IPS DF 6.9 (cell line): ENCODE data around the gene KBTBD3.
A peak's percentile ranks its signal among the peaks of the same experiment; 100 is the strongest.

Source experiments
- DNase-seq: peaks from one replicate; pipeline ENCODE4 v3.0.0-alpha.2; 2013; ENCODE audit warnings: low read depth, low spot score
- H3K27ac ChIP-seq: one replicate; pipeline ENCODE4 v1.5.1; 2013; ENCODE audit warnings: low read length, control low read depth
- H3K27me3 ChIP-seq: 2 replicates; pipeline ENCODE4 v1.6.1; 2013; ENCODE audit warnings: mild to moderate bottlenecking, low read length; ENCODE audit not compliant: control insufficient read depth, insufficient read depth
- H3K36me3 ChIP-seq: 2 replicates; pipeline ENCODE4 v1.6.1; 2013; ENCODE audit warnings: low read length; ENCODE audit not compliant: control insufficient read depth, insufficient read depth
- H3K4me1 ChIP-seq: 2 replicates; pipeline ENCODE4 v1.6.1; 2013; ENCODE audit warnings: low read length; ENCODE audit not compliant: control insufficient read depth, insufficient read depth
- H3K4me3 ChIP-seq: 2 replicates; pipeline ENCODE4 v1.5.1; 2013; ENCODE audit warnings: mild to moderate bottlenecking, low read length
- H3K9me3 ChIP-seq: 2 replicates; pipeline ENCODE4 v1.6.1; 2013; ENCODE audit warnings: low read length, inconsistent platforms; ENCODE audit not compliant: control insufficient read depth, insufficient read depth
- WGBS: extraction: QIAGEN DNeasy Blood & Tissue Kit; methylation state at CpG from one replicate; pipeline ENCODE4 v1.1.7; 2013; ENCODE audit warnings: mixed read lengths, missing lambda C conversion rate; ENCODE audit not compliant: insufficient read length, insufficient coverage; 5-methylcytosine and 5-hydroxymethylcytosine counted together

The KBTBD3 gene, protein sequence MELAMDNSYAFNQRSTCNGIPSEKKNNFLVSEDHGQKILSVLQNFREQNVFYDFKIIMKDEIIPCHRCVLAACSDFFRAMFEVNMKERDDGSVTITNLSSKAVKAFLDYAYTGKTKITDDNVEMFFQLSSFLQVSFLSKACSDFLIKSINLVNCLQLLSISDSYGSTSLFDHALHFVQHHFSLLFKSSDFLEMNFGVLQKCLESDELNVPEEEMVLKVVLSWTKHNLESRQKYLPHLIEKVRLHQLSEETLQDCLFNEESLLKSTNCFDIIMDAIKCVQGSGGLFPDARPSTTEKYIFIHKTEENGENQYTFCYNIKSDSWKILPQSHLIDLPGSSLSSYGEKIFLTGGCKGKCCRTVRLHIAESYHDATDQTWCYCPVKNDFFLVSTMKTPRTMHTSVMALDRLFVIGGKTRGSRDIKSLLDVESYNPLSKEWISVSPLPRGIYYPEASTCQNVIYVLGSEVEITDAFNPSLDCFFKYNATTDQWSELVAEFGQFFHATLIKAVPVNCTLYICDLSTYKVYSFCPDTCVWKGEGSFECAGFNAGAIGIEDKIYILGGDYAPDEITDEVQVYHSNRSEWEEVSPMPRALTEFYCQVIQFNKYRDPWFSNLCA

DNA sequence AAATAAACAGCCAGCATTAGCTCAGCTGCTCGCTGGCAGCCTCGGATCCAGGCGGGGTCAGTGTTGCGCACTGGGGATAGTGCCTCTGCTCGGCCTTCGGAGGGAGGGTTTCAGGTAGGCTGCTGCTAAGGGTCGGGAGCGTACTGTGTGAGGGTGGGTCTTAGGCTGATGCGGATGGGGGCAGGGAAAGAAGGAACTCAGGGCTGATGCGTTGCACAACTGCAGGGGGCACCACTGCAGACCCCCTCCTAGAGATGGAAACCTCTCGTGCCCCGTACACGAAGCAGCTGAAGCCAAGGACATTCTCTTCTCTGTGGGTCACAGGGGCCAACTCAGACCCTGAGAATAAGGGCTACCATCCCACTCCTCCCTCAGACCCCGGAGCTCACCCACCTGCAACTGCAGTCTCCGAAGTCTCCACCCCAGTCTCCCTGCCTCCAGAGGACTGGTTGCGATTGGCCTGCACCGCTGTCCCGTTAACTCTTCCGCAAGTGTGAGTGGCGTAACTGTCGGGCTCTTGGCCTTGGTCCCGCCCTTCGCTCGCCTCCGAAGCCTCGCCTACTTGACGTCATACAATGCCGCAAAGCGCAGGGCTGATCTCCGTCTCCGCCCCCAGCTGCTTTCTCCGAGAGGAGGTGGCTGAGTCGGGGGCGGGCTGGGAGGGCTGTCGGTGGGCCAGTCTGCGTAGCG lies at the start of gene KBTBD3:
Gene KBTBD3 (minus strand): TSS at position 429 of the 690 bp plus-strand sequence. CDS start 18,250 bp downstream, outside the sequence.
- no peaks in the 10 kb centered on the region for H3K9me3 ChIP-seq
- H3K36me3 ChIP-seq: peaks cover 3% of the 10 kb centered on the region; the same call in 1 of the 2 replicates
- peak within 1 kb of the TSS; percentile 95 for H3K4me3 ChIP-seq
- no peak within 1 kb of the TSS for H3K27ac ChIP-seq
- no CpG with 5 or more reads among the region's 37 CpGs for WGBS
- peak; percentile 98 for DNase-seq
- H3K27me3 ChIP-seq: no peaks in the 10 kb centered on the region
- H3K4me1 ChIP-seq: no peaks in the 10 kb centered on the region

DNA sequence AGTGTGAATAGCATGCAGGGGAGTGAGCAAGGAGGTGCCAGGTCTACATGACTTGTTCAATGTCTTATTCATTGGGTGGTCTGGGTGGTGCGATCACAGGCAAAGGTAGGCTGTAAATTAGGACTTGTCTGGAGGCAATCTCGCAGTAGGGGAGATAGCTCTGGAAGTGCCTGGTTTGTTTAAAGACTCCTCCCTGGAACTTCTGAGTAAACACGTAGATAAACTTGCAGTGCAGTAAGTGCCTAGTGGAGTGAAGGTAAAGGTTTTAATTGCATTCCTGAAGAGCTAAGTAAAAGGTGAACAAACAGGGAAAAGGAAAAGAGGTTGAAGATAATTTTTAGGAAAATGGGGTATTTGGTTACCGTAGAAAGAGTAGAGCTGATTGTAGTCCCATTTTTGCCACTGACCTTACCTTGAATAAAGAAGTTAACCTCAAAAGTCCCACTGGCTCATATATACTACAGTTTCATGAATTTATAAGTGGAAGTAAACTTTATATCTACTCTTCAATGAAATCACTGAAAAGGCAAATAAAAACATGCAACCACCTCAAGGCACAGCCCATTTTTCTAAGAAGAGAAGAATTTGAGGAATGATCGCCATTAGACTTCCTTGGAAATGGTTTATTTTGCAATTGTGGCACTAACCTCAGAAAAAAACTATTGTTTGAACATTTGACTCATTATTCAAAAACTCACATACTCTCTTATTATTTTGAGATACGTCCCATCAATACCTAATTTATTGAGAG lies 44.6 kb upstream of the KBTBD3 start:
- Histone ChIP-seq H3K36me3 (no peaks in the 10 kb centered on the region), H3K4me1 (no peaks in the 10 kb centered on the region), H3K9me3 (no peaks in the 10 kb centered on the region), H3K27me3 (no peaks in the 10 kb centered on the region), H3K27ac (no peak overlapping the region), H3K4me3 (no peak overlapping the region)
- WGBS: 100% methylated on average over 1 of the region's 6 CpGs
- DNase-seq: no peak

DNA sequence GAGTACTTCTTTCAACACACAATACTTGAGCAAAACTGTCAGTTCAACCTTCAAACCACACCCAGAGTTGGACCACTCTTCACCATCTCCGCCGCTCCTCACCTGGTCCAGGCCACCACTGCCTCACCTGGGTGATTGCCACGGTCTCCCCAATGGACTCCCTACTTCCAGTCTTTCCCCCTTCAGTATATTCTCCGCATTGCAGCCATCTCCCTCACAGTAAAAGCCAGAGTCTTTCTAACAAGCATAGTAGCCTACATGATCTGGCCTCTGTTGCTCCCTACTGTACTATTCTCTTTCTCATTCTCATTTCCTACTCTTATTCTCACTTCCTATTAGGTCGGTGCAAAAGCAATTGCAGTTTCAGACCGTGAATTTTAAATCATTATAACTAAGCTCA lies 28.8 kb upstream of the KBTBD3 start:
- H3K27me3 ChIP-seq: no peaks in the 10 kb centered on the region
- no CpG with 5 or more reads among the region's 6 CpGs for WGBS
- DNase-seq: no peak
- no peak overlapping the region for H3K27ac ChIP-seq
- H3K4me3 ChIP-seq: no peak overlapping the region
- H3K9me3 ChIP-seq: no peaks in the 10 kb centered on the region
- no peaks in the 10 kb centered on the region for H3K36me3 ChIP-seq
- H3K4me1 ChIP-seq: peaks cover 2% of the 10 kb centered on the region; the same call in 1 of the 2 replicates

DNA sequence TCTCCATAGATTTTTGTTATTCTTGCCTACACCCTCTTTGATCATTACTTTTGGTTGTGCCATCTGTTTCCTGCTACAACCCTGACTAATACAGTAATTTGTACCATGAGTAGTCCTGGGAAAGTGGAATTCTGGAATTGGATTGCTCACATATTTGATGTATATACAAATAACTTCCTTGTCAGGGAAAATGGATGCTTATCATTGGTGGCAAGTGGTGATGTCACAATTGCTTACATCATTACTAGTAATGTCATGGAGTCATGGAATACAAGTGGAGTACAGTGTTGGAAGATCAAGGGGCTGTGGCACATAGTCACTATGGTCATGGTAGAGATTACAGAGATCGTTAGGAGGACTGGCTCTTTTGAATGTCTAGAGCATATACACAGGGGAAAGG lies 24.7 kb upstream of the KBTBD3 start:
- no CpG with 5 or more reads among the region's 1 CpG for WGBS
- no peaks in the 10 kb centered on the region for H3K9me3 ChIP-seq
- no peak for DNase-seq
- peaks cover 2% of the 10 kb centered on the region; the same call in 1 of the 2 replicates for H3K4me1 ChIP-seq
- no peak overlapping the region for H3K27ac ChIP-seq
- peaks cover 3% of the 10 kb centered on the region; the same call in 1 of the 2 replicates for H3K36me3 ChIP-seq
- H3K4me3 ChIP-seq: no peak overlapping the region
- H3K27me3 ChIP-seq: no peaks in the 10 kb centered on the region

DNA sequence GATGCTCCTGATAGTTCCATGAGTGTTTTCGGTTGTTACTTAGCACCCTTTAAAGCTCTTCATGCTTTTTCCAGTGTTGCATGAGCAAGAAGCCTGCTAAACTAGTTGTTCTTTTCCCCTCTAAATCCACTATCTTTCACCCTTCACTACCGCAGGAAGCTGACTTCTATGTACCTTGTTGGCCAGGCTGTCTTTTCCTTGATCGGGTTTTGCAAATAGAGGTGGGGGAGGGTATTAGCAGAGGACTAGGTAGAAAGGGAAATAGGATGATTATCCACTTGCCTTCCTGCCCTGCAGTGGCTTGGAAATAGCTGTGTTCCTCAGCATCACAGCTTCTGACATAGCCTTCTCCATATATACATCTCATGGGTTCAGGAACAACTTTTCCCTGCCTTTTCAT lies 24.2 kb upstream of the KBTBD3 start:
- peaks cover 3% of the 10 kb centered on the region; the same call in 1 of the 2 replicates for H3K36me3 ChIP-seq
- peaks cover 2% of the 10 kb centered on the region; the same call in 1 of the 2 replicates for H3K4me1 ChIP-seq
- H3K27ac ChIP-seq: no peak overlapping the region
- H3K9me3 ChIP-seq: no peaks in the 10 kb centered on the region
- WGBS: no CpG with 5 or more reads among the region's 3 CpGs
- no peak overlapping the region for H3K4me3 ChIP-seq
- DNase-seq: no peak
- H3K27me3 ChIP-seq: no peaks in the 10 kb centered on the region

DNA sequence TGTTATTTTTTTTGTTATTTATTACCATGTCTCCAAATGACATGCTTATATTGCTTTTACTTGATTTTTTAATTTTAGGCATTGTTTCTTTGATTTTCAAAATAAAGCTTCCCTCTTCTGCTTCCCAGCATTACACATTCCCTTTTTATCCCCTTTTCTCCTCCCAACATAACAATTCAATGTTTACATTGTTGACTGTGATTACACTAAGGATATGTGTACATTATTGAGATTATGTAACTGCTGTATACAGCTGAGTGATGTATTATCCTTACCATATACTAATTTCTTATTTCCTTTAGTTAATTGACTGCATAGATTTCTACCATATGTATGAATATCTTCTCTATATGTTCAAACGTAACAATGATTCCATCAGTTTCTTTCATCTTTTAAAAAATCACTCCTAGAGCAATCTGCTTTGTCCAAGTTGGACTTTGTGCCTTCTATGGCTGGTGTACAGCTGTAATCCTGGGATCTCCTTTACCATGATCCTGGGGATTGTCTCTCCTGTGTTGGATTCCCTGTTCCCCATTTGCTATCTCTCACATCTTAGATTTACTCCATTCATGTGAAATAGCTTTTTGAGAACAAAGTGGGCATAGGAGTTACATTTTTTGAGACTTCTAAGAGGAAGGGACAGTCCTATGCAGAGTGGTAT lies 21.9 kb upstream of the KBTBD3 start:
- WGBS: no CpG with 5 or more reads among the region's 1 CpG
- H3K27ac ChIP-seq: no peak overlapping the region
- no peaks in the 10 kb centered on the region for H3K27me3 ChIP-seq
- peaks cover 3% of the 10 kb centered on the region; the same call in 1 of the 2 replicates for H3K36me3 ChIP-seq
- H3K4me1 ChIP-seq: peaks cover 2% of the 10 kb centered on the region; the same call in 1 of the 2 replicates
- no peak for DNase-seq
- H3K9me3 ChIP-seq: no peaks in the 10 kb centered on the region
- no peak overlapping the region for H3K4me3 ChIP-seq

DNA sequence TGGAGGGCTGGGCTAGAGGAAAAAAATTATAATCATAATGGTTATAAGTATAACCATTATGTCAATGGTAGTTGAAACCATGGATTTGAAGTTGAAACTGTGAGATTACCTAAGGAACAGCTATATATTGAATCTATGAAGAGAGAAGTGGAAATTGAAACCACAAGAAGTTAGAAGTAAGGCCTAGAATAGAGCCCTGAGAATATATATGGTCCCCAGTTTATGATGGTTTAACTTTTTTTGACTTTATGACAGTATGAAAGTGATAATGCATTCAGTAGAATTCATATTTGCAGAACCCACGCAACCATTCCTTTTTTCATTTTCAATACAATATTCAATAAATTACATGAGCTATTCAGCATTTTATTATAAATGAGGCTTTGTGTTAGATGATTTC lies 15.3 kb upstream of the KBTBD3 start:
- no peak overlapping the region for H3K27ac ChIP-seq
- no peaks in the 10 kb centered on the region for H3K4me1 ChIP-seq
- no CpG with 5 or more reads among the region's 1 CpG for WGBS
- H3K9me3 ChIP-seq: no peaks in the 10 kb centered on the region
- no peak for DNase-seq
- H3K27me3 ChIP-seq: no peaks in the 10 kb centered on the region
- H3K4me3 ChIP-seq: no peak overlapping the region
- H3K36me3 ChIP-seq: peaks cover 6% of the 10 kb centered on the region; the same call in 1 of the 2 replicates

DNA sequence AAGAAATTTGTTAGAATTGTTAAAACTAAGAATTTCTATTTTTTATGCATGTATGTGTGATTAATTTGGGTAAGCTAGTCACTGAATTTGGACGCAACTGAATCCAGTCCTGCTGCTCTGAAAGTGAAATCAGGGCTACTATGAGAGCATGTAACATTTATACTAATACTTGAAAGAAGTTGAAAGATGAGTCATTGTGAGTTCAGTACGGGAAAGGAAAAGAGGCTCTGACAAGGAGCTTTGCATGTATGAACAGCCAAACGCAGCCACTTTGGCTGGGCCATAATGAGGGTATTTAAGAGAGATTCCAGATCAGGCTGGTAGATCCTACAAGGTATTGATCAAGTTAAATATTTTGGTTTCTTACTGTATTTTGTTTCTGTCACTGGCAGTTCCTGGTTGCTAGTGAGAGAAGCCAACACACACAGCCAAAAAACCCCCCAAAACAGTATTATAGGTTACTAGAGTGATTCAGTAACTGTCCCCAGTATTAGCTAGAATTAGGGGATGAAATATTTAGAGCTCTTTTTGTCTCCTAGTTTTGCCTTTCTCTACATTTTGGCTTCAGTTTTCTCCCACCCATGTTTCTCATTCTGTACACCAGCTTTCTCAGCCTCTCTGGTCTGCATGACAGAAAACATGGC lies 14.5 kb upstream of the KBTBD3 start:
- Histone ChIP-seq H3K9me3 (no peaks in the 10 kb centered on the region), H3K27me3 (no peaks in the 10 kb centered on the region), H3K36me3 (peaks cover 3% of the 10 kb centered on the region; the same call in 1 of the 2 replicates), H3K4me1 (no peaks in the 10 kb centered on the region), H3K27ac (no peak overlapping the region), H3K4me3 (no peak overlapping the region)
- WGBS: no CpG with 5 or more reads among the region's 3 CpGs
- no peak for DNase-seq

DNA sequence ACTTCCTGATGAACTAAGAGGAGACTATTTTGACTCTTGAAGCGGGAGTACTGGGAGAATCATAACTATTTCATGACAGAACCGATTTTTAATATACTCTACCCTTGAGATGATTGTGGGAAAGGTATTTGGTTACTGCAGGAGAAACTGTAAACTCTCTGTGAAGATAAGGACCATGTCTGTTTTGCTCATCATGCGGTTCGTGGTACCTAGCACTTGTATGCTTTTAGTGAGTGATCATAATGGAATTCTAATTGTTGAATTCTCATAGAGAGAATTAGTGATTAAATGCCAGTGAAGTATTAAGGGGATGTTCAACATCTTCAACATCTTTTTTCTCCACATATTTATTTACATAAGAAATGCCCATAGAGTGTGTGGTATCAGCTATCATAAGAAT lies 11.7 kb upstream of the KBTBD3 start:
- Histone ChIP-seq H3K9me3 (no peaks in the 10 kb centered on the region), H3K27me3 (no peaks in the 10 kb centered on the region), H3K36me3 (peaks cover 3% of the 10 kb centered on the region; the same call in 1 of the 2 replicates), H3K4me1 (no peaks in the 10 kb centered on the region), H3K27ac (no peak overlapping the region), H3K4me3 (no peak overlapping the region)
- DNase-seq: no peak
- no CpG with 5 or more reads among the region's 4 CpGs for WGBS
